ENCODE data around the gene TMEM131.
"Not testable (repeated sequence)": the region's sequence is repeated elsewhere in the genome, so short reads cannot be mapped to it uniquely, and the experiment has no call there.

Gene TMEM131

DNA sequence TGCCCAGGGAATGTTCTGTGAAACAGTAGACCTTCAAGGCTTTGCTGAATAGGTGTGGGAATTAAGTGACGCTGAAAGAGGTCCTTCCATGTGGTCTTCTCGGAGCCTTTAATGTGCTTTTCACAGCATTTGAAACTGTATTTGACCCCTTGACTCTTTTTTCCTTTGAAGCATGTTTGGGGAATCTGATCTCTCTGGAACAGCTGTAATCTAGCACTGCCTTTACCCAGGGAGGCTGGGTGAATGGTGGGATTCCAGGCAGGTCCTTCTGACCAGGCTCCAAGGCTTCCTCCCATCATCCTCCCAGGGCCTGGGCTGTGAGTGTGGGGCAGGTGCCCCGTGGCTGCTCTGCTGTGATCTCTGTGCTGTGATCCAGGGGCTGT is 278.1 kb downstream of the TMEM131 start:
- DNase-seq: no peak

DNA sequence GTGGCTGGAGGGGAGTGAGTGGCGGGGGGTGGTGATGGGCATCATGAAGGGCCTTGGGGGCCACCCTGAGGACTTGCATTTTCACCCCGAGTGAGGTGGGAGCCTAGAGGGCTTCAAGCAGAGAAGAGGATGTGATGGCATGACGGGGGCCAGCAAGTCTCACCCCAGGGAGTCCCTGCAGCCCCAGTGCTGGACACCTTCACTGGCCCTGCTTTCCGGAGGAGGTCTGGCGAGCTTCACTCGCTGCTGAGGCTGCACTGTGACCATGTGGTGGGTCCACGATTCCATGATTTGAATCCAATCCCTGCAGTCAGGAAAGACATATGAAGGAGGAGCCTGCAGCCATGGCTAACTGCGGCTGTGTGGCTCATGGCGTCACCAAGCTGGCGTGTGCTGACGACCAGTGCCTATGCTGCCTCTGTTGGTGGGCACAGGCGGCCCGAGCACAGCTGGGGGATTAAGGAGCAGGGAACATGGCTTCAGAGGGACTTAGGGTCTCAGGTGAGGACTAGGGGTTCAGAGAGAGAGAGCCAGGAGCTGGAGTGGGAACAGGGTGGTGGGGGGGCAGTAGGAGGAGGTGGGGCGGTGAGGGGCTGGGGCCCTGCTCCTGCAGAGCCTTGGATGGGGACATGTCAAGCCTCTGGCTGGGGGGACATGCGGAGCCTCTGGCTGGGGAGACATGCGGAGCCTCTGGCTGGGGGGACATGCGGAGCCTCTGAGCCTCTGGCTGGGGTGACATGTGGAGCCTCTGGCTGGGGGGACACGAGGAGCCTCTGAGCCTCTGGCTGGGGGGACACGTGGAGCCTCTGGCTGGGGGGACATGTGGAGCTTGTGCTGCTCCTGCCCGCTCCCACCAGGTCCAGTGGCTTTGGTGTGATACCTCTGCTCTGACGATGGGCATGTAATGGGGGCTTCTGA is 278.8 kb downstream of the TMEM131 start:
- DNase-seq: no peak

DNA sequence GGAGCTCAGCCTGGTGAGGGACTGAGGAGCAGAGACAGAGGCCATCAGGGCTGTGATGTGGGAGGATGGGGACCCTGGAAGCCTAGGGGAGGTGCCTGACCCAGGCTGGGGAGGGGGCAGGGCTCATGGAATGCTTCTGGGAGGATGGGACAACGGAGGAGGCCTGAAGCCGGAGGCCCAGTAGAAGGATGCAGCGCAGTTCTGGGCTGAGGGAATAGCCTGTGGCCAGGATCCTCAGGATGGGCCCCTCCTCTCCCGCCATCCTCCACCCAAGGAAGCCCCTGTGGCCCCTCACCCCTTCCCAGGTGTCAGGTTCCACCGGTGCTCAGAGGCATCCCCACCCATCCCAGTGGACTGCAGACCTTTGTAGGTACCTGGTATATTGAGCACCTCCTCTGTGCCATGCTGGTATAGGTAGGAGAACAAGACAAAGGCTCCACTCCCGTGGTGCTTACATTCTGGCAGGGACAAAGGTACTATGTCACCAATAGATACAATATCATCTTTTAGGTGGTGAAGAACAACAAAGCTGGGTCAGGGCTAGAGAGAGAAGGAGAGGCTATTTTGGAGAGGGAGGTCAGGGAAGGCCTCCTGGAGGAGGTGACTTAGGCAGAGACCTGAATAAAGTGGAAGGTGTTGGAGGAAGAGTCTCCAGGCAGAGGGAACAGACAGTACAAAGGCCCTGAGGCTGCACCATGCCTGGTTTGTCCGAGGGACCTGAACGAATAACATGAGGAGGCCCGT is 279.6 kb downstream of the TMEM131 start:
- DNase-seq: no peak

DNA sequence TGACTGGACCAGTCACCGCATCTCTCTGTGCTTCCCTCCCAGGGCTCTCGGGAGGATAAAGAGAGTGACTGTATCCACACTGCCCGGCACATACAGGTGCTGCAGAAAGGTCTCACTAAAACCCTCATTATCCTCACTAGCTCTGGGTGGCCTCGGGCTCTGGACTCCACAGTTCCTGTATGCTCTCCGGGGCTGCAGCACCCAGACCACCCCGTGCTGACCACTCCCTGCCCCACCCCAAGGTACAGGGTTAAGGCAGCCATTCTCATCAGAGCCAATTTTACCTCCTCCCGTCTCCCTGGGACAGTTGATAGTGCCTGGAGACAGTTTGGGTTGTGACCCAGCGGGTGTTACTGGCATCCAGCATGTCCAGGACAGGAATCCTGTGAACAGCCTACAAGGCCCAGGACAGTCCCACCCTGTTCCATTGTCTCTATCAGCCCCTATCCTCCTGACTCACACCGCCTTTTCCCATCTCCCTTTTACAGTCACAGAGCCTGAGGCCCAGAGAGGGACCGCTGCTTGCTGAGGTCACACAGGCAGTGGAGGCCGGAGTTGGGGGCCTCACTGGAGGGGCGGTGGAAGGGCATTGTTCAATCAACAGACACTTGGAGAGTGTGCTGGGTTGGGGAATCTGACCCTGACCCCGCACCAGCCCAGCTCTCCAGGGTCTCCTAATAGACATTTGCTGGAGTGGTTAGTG is 280.6 kb downstream of the TMEM131 start:
- no peak for DNase-seq

DNA sequence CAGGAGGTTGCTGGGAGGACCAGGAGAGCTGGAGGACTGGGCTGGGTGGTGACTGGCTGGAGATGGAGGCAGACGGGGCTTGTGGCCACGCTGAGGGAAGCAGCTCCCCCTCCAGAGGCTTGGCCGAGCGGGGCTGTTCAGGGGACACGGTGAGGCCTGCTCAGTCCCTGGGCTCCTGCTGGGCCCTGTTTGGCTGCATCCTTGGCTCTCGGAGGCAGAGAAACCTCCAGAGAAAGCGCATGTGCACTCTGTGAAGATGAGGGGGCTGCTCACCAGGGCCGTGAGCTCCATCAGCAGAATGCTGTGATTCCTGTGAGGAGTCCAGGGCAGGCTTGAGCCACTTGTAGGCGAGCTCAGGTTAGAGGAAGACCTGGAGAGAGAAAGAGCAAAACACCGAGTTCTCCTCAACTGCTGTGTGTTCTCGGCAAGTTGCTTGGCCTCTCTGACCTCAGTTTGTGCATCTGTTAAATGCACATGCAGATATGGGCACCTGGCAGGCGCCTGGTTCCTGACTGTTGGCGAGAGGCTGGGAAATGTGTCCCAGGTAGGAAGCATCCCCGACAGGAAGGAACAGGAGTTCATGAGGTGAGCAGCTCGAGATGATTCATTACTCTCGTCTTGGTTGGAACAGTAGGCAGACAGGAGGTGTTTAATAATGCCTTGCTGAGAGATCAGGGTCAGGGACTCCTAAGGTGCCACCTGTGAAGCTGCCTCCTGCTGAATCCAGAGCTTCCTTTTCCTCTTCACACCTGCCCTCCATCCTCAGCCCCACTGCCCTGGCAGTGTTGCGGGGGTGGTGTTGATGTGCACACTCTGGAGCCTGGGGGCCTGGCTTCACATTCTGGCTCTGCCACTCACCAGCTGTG is 281.4 kb downstream of the TMEM131 start:
- DNase-seq: no peak

DNA sequence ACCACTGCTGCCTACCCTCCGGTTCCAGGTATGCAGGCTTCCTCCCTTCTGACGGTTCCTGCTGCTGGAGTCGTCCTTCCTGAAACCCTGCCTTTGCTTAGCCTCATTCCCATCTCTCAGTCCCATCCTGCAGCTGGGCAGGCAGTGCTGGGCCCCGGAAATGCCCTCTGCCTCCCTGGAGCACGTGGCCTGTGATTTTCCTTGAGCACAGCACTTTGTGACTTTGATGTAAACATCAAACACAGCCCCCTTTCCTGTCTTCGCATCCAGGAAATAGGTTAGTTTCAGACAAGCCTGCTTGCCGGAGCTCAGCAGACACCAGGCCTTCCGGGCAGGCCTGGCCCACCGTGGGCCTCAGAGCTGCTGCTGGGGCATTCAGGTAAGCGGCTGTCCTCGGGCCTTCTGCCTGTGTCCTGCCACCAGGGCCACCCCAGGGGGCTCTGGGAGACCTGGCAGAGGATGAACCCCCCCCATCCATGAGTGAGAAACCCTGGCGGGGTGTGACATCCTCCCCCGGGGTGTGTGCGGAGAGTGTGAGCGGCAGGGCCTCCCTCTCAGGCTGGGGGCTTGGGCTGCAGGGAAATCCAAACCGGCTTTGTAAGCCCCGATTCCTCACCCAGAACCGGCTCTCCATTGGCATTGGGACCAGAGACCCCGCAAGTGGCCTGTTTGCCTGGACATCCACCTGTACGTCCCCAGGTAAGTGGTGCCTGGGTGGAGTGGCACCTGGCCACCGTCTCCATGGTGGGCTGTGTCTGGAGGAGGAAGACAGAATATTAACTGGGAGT is 282.3 kb downstream of the TMEM131 start, which contains the start of gene ZAP70:
Gene ZAP70, plus strand, starts transcription at position 281 of the 788 bp plus-strand sequence. CDS start 10,461 bp downstream, outside the sequence.
- no peak for DNase-seq

DNA sequence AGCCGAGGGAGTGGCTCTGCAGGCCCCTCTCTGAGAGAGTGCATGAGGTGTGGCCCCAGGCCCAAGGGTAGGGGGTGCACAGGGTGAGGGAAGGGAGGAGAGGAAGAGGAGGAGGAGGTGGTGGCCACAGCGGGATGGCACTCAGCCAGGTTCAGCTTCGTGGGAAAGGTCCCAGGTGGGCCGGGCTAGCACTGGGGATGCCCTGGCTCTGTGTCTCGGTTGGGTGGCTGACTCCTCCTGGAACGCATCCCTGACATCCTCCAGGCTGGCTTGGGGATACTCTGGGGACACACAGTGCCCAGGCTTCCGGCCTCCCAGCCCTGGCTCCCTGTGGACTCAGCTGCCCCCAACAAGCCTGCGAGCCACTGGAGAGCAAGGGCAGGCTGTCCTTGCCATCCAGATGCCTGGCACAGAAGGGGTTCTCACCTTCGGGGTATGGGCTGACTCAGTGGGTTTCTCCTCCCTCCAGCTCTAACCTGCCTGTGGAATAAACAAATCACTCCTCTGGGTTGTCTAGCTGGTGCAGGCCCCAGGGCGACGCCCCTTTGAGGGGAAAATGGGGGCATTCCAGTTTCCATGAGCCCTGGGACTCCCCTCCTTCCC is 283.0 kb downstream of the TMEM131 start:
- no peak for DNase-seq

DNA sequence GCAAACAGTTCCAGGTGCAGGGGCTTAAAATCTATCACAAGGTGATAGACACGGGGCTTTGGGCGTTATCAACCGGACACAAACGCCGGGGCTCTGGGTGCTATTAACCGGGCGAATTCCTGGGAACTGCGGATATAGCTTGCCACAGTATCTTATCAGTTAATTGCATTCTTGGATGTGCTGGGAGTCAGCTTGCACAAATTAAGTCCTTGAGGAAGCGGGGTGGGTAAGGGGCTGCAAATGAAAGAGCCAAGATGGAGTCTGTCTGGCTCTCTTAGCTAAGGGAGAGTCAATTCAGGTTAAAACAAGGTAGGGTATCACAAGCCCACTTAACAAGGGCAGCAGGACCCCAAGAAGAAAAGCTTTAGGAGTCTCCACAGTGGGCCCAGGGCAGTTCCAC is 283.6 kb downstream of the TMEM131 start:
- DNase-seq: not testable (repeated sequence)

DNA sequence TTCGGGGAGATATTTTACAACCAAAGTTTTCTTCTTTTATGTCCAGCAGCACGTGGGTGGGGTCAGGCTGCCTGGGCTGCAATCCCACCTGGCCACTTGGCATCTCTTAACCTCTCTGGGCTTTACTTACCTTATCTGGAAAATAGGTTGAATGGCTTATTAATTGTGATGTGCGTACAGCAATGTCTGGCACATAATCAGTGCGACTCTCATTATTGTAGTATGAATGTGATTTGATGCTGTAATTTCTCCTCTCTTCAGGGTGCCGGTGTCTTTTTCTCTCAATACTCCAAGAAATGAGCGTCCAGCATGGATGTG is 284.4 kb downstream of the TMEM131 start:
- DNase-seq: no peak

DNA sequence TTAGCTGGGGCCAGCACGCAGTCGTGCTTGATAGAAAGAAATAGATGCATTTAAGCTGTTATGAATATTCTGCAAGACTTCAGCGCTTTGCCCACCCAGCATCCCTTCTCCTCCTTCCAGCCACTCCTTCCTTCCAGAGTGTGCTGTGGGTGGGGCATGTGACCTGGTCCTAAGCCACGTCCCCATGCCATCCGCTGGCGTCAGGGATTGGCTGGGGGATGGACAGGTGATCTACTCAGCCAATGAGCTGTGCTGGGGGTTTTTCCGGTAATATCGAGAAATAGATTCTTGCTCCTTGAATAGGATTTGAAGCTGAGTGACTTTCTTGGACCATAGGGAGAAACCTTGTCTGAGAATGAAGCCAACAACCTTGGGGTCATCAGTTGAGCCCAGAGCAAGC is 287.1 kb downstream of the TMEM131 start:
- no peak for DNase-seq

DNA sequence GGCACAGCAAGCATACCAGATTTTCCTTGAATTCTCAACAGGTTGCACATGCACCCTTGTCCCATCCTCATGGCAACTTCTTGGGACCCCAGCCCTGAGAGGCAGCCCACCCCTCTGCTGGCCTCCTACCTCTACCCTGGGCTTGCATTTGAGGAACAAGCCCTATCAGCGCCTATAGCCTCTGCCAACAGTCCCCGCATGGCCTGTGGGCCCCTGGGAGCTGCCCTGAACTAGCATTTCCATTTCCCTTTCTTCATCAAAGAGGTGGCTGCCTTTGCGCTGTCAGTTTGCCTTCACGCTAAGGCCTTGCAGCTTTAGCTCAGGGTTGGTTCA is 287.7 kb downstream of the TMEM131 start:
- DNase-seq: no peak

DNA sequence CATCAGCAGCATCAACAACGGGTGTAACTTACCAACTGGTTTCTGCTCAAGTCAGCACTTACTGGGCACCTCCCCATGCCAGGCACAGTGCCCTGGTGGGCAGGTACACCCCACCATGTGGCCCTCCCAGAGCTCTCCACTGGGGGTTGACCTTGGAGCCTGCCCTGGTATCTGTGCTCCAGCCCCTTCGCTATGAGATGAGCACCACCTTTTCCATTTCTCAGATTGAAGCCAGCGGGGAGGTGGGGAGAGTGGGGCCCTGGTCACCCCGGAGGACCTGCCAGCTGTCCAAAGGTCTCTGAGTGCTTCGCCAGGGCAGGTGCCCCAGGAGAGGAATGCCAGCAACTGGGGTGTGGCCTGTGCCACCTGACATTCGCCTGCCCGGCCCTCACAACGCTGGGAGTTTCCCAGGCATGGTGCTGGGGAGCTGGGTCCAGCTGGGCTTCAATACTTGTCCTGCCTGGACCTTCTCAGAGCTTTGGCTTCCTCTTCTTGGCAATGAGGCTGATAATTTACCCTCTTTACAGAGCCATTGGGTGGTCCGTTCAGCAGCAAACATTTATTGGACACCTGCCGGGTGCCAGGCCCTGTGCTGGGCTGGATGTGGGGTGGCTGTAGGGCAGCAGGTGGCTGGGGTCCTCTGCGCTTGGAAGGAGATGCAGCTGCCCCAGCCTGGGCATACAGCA is 288.2 kb downstream of the TMEM131 start:
- DNase-seq: no peak

DNA sequence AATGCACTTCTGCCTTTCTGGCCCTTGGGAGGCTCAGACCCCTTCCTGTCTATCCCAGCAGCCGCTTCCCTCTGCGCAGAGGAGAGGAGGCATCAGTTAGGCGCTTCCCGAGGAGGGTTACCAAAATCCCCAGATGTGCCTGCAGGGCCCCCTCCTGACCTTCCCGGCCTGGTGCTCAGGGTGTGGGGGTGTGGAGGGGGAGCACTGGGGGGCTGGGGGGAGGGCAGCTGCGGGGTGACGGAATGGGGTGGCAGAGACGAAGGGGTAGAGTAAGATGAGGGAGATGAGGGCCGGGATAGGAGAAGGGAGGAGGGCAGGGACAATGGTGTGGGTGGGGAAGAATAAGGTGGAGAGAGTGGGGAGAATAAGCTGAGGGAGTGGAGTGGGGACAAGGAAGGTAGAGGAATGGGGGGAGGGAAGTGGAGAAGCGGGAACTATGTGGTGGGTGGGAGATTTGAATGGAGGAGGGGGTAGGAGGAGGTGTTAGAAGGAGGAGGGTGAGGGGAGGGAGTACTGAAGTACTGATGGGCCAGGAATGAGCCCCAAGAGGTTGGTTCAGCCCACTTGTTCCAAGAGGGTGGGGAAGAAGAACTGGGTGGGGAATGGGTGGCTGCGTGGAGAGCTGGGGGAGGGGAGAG is 288.9 kb downstream of the TMEM131 start:
- no peak for DNase-seq
